SJSA1 (cell line): ENCODE measurements around the gene FGD2. TPM values are rescaled to one million over a fixed set of nuclear protein-coding genes. Genes with fewer than 3 reads are reported as not detected.

ENCODE experiments used
- DNase-seq, 2 experiments: peaks; one replicate each; pipeline ENCODE4 v3.0.0-alpha.2; 2015 to 2020; ENCODE audit warnings: low spot score in 2 of 2, low read depth in 1 of 2
- H3K27ac ChIP-seq: fragments of 250-450 bp; sonication (Bioruptor Pico); 2 replicates; pipeline ENCODE4 v1.5.1; 2020; ENCODE audit warnings: mild to moderate bottlenecking, moderate library complexity
- H3K27me3 ChIP-seq: fragments of 250-450 bp; sonication (Bioruptor Pico); replicated peaks from 2 replicates; pipeline ENCODE4 v1.5.1; 2020; ENCODE audit warnings: mild to moderate bottlenecking, moderate library complexity
- H3K36me3 ChIP-seq: fragments of 250-450 bp; sonication (Bioruptor Pico); 2 replicates; pipeline ENCODE4 v1.5.1; 2020; ENCODE audit warnings: mild to moderate bottlenecking
- H3K4me1 ChIP-seq: fragments of 250-450 bp; sonication (Bioruptor Pico); replicated peaks from 2 replicates; pipeline ENCODE4 v1.6.1; 2021; ENCODE audit warnings: mild to moderate bottlenecking
- H3K4me3 ChIP-seq: fragments of 250-450 bp; sonication (Bioruptor Pico); 2 replicates; pipeline ENCODE4 v1.5.1; 2020; ENCODE audit warnings: mild to moderate bottlenecking
- H3K9me3 ChIP-seq: fragments of 250-450 bp; sonication (Bioruptor Pico); replicated peaks from 2 replicates; pipeline ENCODE4 v1.5.1; 2020; ENCODE audit warnings: mild to moderate bottlenecking
- total RNA-seq: library from RNA; depleted of rRNA; stranded (reverse); fragments of >200 nt; shearing (Covaris generic); gene quantifications from 2 replicates; pipeline ENCODE4 v1.2.3, GENCODE V29; 2014

Gene FGD2
- total RNA-seq, 1 experiment from 2014 or later, result not detected

DNA sequence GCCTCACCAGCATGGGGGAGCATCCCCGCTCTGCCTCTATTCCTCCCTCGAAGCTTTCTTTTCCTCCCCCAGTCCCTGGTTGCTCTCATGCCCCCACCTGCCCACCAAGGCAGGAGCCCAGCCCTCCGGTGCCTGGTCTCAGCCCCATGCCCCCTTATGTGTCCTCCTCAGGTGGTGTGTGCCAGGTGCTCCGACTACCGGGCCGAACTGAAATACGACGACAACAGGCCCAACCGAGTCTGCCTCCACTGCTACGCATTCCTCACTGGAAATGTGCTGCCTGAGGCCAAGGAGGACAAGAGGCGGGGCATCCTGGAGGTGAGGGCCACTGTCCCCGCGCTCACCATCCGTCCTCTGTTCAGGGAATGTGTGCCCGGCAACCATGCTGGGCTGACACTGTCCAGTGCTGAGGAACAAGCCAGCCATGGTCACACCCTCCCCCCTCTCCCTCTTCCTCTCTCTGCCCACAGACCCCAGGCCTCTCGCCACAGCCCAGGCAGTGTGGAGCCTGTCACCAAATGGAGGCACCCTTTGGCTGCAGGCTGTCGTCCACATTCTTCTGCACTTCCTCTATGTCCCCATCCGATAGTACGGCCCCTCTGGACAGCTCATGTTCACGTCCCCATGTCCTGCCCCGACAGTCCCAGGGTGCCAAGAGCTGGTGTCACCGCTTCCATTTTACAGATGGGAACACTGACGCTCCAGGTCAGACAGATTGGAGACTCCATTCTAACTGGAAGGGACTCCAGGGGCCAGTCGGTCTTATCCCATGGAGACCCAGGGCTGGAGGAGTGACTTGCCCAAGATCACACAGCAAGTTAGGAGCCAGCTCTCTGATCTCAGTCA lies 20.4 kb downstream of the FGD2 start:
- no peaks in the 10 kb centered on the region for H3K27me3 ChIP-seq
- no peak overlapping the region for H3K27ac ChIP-seq
- H3K36me3 ChIP-seq, result no peaks in the 10 kb centered on the region
- no peak for DNase-seq
- H3K4me1 ChIP-seq, result peaks cover 7% of the 10 kb centered on the region
- H3K9me3 ChIP-seq, result no peaks in the 10 kb centered on the region
- H3K4me3 ChIP-seq, result no peak overlapping the region

DNA sequence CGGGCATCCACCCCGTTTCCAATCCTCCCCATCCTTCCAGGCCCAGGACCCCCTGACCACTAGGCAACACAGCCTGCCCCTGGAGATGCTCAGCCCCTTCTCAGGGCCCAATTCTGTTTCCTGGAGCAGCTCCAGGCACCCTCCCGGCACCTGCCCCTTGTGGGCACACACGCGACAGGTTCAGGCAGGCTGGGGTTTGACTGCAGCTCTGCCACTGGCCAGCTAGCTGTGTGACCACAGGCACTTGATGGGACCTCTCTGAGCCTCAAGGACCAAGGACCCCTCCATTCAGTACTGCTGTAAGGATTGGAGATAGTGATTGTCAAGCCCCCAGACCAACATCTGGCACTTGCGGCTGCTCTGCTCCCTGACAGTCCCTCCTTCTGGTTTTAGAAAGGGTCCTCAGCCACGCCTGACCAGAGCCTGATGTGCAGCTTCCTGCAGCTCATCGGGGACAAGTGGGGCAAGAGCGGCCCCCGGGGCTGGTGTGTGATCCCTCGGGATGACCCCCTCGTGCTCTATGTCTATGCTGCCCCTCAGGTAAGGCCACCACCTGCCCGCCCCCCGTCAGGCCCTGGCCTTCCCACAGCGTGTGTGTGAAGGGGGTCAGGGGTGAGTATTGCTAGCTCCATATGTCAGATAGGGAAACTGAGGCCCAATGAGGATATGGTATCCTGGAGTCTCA lies 21.7 kb downstream of the FGD2 start:
- H3K27me3 ChIP-seq, result no peaks in the 10 kb centered on the region
- no peak overlapping the region for H3K27ac ChIP-seq
- H3K4me1 ChIP-seq, result peaks cover 7% of the 10 kb centered on the region
- no peaks in the 10 kb centered on the region for H3K9me3 ChIP-seq
- H3K4me3 ChIP-seq, result no peak overlapping the region
- DNase-seq, result no peak
- no peaks in the 10 kb centered on the region for H3K36me3 ChIP-seq

DNA sequence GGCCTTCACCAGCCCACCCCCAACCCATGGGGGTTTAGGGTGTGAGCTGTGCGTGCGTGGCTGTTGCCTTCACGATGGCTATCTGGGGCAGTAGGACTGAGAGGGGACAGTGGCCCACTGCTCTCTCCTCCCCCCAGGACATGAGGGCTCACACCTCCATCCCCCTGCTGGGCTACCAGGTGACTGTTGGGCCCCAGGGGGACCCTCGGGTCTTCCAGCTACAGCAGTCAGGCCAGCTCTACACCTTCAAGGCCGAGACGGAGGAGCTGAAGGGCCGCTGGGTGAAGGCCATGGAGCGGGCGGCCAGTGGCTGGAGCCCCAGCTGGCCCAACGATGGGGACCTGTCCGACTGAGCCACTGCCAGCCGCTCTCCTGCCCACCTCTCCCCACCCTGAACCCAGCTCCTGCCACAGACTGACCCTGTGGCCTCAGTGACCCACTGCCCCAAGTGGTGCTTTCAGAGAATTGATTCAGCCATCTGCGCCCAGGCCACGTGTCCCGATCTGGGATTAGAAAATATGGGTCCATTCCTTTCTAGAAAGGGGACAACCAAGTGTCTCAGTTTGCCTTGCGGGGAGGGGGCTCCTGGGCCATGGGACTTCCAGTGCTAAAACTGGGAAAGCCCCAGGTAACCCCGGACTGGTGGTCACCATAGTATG lies 22.5 kb downstream of the FGD2 start:
- H3K4me3 ChIP-seq, result no peak overlapping the region
- no peak for DNase-seq
- H3K4me1 ChIP-seq, result peaks cover 7% of the 10 kb centered on the region
- no peak overlapping the region for H3K27ac ChIP-seq
- no peaks in the 10 kb centered on the region for H3K27me3 ChIP-seq
- H3K36me3 ChIP-seq, result no peaks in the 10 kb centered on the region
- no peaks in the 10 kb centered on the region for H3K9me3 ChIP-seq

DNA sequence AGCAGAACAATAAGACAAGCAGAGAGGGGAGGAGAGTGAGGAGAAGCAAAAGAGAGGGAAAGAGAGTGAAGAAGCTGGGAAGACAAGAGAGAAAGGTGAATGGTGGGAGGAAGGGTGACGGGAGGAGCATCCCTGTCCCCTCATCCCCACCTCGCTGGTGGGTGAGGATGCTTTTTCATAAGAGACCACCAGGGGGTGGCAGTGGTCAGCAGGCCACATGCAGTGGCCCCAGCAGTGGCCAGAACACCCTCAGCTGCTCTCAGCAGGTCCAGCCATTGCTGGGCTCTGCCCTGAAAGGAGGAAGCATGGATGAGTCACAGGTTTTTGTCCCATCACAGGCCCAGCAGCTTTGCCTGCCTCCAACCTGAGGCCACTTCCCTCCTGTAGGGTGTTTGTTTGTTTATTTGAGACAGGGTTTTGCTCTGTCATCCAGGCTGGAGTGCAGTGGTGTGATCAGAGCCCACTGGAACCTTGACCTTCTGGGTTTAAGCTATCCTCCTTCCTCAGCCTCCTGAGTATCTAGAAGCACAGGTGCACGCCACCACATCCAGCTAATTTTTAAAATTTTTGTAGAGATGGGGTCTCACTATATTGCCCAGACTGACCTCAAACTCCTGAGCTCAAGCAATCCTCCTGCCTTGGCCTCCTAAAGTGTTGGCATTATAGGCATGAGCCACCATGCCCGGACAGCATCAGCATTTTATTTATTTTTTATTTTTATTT lies 24.0 kb downstream of the FGD2 start:
- Histone ChIP-seq H3K27me3 (no peaks in the 10 kb centered on the region), H3K4me3 (no peak overlapping the region), H3K4me1 (peaks cover 13% of the 10 kb centered on the region), H3K27ac (no peak overlapping the region), H3K36me3 (no peaks in the 10 kb centered on the region), H3K9me3 (no peaks in the 10 kb centered on the region)
- DNase-seq, result peak; percentile 81 to 91

DNA sequence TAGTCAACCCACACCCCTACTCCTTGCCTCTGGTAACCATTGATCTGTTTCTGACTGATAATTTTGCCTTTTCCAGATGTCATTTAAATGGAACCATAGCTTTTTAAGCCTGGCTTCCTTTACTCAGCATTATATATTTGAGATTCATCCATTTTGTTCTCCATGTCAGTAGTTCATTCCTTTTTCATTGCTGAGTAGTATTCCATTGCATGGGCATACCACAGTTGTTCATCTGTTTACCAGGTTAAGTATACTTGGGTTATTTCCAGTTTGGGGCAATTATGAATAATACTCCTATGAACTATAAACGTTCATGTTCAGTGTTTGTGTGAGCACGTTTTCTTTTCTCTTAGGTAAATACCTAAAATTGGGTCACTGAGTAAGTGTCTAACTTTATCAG lies 25.1 kb downstream of the FGD2 start:
- Histone ChIP-seq H3K27me3 (no peaks in the 10 kb centered on the region), H3K9me3 (no peaks in the 10 kb centered on the region), H3K36me3 (no peaks in the 10 kb centered on the region), H3K4me3 (no peak overlapping the region), H3K27ac (no peak overlapping the region), H3K4me1 (peaks cover 6% of the 10 kb centered on the region)
- no peak for DNase-seq

DNA sequence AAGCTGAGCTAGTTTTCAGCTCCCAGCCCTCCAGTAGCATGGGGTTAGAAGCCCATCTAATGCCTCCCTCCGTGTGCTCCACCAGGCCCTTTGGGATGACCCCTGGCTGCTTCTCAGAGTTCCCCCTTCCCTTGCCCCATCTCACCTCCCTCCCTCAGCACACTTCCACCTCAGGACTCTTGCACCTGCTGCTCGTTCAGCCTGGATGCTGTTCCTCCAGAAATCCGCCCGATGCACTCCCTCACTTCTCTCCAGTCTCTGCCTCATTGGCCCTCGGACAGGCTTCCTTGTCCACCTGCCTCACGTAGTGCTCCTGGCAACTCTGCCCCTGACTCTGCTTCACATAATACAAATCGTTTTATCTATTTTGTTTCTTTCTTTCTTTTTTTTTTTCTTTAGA lies 26.8 kb downstream of the FGD2 start:
- H3K4me3 ChIP-seq, result no peak overlapping the region
- DNase-seq, result no peak
- no peaks in the 10 kb centered on the region for H3K9me3 ChIP-seq
- H3K4me1 ChIP-seq, result peaks cover 6% of the 10 kb centered on the region
- H3K27ac ChIP-seq, result no peak overlapping the region
- no peaks in the 10 kb centered on the region for H3K36me3 ChIP-seq
- no peaks in the 10 kb centered on the region for H3K27me3 ChIP-seq

DNA sequence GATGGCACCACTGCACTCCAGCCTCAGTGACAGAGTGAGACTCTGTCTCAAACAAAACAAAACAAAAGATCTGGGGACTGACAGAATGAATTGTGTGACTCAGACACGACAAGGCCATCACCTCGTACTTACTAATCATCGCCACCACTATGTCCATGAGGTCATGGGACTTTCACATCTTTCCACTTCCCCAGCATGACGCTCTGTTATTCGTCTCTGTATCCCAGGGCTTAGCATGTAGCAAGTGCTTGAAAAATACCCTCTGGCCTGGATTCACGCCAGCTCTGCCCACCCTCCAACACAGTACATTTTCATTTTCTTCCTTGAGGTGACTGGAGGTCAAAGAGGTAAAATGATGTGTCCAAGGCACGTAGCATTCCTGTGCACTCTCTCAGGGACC lies 27.8 kb downstream of the FGD2 start:
- no peak for DNase-seq
- no peaks in the 10 kb centered on the region for H3K27me3 ChIP-seq
- H3K36me3 ChIP-seq, result no peaks in the 10 kb centered on the region
- no peak overlapping the region for H3K27ac ChIP-seq
- no peak overlapping the region for H3K4me3 ChIP-seq
- peaks cover 6% of the 10 kb centered on the region for H3K4me1 ChIP-seq
- no peaks in the 10 kb centered on the region for H3K9me3 ChIP-seq

DNA sequence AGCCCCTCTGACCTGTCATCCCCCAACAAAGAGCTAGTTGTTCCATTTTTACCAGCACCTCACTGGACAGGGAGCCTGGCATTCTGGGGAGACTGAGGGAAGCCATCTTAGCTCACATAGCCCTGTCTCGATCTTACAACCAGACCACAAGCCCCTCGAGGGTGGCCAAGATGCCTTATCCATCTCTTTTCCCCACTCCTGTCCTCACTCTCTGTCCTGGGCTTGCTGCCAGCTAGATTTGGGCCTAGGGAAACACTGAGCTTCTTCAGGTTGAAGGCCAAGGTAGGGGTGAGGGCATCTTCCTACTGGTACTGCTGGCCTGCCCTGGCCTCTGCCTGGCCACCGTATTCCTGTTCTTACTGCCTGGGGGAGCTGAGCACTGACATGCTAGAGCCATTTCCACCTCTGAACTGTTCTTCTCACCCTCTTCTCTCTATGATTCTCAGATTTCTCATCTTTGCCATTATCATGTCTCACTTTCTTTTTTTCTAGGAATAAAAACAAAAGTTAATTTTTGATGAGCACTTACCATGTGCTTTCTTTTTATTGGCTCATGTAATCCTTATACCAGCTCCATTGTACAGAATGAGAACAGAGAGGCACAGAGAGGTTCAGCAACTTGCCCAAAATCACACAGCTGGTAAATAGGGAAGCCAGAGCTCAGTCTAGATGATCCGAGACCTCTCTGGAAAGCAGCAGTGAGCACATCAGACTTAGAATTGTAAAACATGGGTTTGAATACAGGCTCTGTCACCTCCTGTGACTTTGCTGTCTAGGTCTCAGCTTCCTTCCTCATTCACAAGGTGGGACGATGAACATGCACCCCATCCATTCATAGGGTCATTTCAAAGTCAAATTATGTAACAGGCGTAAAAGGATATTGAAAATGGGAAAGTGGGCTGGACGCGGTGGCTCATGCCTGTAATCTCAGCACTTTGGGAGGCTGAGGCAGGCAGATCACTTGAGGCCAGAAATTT lies 28.7 kb downstream of the FGD2 start:
- peaks cover 6% of the 10 kb centered on the region for H3K4me1 ChIP-seq
- no peaks in the 10 kb centered on the region for H3K36me3 ChIP-seq
- H3K4me3 ChIP-seq, result no peak overlapping the region
- H3K27me3 ChIP-seq, result no peaks in the 10 kb centered on the region
- no peak overlapping the region for H3K27ac ChIP-seq
- DNase-seq, result no peak
- no peaks in the 10 kb centered on the region for H3K9me3 ChIP-seq

DNA sequence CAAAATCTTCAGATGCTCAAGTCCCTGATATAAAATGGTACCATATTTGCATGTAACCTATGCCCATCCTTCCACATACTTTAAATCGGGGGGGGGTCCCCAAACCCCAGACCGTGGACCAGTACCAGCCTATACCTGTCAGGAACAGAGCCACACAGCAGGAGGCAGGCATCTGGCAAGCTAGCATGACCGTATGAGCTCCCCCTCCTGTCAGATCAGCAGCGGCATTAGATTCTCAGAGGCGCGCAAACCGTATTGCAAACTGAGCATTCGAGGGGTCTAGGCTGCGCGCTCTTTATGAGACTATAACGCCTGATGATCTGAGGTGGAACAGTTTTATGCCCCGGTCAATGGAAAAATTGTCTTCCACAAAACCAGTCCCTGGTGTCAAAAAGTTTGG lies 30.7 kb downstream of the FGD2 start:
- Histone ChIP-seq H3K36me3 (no peaks in the 10 kb centered on the region), H3K9me3 (no peaks in the 10 kb centered on the region), H3K4me3 (no peak overlapping the region), H3K27ac (no peak overlapping the region), H3K27me3 (no peaks in the 10 kb centered on the region), H3K4me1 (peaks cover 6% of the 10 kb centered on the region)
- no peak for DNase-seq

DNA sequence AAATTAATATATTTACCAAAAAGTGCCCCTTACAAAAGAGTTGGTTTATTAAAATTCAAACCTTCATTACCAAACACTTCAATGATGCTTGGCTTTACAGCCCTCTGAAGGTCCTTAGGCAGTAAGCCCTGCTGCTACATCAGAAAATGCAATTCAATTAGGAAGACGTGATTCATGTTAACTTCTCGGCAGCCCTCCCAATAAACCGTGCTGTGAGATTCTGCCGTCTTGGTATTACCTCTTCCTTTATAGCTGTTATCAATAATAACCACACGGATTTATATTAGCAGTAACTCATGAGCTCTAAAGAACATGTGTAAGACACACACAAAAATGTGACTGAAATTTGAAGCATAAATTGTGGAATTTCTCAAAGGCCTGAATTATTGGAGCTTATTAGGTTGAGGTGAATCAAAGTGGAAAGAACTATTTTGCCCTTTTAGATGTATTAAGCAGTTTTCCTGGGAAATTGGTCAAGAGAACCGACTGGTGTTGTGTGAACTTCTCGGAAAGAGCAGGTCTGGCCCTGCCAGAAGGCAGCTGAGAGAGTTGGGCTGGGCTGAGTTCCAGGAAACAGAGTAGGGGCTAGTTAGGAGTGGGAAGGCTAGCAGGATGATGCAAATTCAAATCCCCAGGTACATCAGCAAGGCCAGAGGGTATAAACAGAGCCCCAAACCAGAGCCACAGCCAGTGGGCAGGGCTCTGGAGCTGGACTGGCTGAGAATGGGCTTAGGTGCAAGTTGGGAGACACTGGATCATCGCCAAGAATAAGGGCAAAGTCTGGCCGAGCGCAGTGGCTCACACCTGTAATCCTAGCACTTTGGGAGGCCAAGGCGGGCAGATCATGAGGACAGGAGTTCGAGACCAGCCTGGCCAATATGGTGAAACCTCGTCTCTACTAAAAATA lies 33.1 kb downstream of the FGD2 start:
- Histone ChIP-seq H3K27ac (no peak overlapping the region), H3K4me1 (no peaks in the 10 kb centered on the region)
- DNase-seq, result no peak

DNA sequence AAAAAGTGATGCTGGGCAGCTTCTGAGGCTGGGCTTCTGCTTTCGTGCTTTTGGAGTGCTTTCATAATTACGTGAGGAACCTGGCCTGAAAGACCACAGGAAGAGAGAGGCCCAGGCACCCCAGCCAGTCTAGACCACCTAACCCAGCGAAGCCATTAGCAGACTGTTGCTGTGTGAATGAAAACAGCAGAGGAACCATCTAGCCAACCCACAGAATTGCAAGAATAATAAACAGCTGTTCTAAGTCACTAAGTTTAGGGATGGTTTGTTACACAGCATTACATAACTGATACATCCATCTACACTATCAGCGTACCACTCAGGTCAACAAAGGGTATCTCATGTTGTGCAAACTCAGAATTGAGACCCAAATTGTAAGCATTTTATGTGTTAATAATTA lies 34.5 kb downstream of the FGD2 start:
- Histone ChIP-seq H3K9me3 (no peaks in the 10 kb centered on the region), H3K27me3 (no peaks in the 10 kb centered on the region), H3K4me1 (no peaks in the 10 kb centered on the region), H3K27ac (no peak overlapping the region), H3K4me3 (no peak overlapping the region), H3K36me3 (no peaks in the 10 kb centered on the region)
- no peak for DNase-seq

More for the DNA sequence above, 33.1 kb downstream of the FGD2 start:
- no peaks in the 10 kb centered on the region for H3K36me3 ChIP-seq
- no peaks in the 10 kb centered on the region for H3K9me3 ChIP-seq
- no peaks in the 10 kb centered on the region for H3K27me3 ChIP-seq
- no peak overlapping the region for H3K4me3 ChIP-seq

DNA sequence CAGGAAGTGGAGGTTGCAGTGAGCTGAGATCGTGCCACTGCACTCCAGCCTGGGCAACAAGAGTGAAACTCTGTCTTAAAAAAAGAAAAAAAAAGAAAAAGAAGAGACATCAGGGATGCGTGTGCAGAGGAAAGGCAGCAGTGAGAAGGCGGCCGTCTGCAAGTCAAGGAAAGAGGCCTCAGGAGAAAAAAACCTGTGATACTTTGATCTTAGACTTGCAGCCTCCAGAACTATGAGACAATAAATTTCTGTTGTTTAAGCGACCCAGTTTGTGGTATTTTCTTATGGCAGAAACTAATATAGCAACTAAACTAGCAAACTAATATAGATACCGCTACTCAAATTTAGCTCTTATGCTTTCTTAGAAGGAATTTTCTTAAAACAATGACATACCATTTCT lies 36.1 kb downstream of the FGD2 start:
- Histone ChIP-seq H3K4me3 (no peak overlapping the region), H3K4me1 (no peaks in the 10 kb centered on the region)

More for the DNA sequence above, 36.1 kb downstream of the FGD2 start:
- H3K9me3 ChIP-seq, result no peaks in the 10 kb centered on the region
- H3K27me3 ChIP-seq, result no peaks in the 10 kb centered on the region
- no peak for DNase-seq
- H3K36me3 ChIP-seq, result no peaks in the 10 kb centered on the region
- no peak overlapping the region for H3K27ac ChIP-seq
